Type B pancreatic cell (in vitro differentiated cells): ENCODE measurements around the gene SRRM5. TPM values are rescaled to one million over a fixed set of nuclear protein-coding genes. Genes with fewer than 3 reads are reported as not detected.

ENCODE experiments used
- DNase-seq: peaks from one replicate; pipeline ENCODE4 v3.0.0; 2021; ENCODE audit warnings: mixed read lengths; ENCODE audit not compliant: unreplicated experiment; ENCODE audit errors: extremely low spot score
- H3K27ac Mint-ChIP-seq: 2 replicates; pipeline ENCODE4 v1.8.0; 2021; ENCODE audit warnings: mild to moderate bottlenecking, mixed read lengths
- H3K27me3 Mint-ChIP-seq: 2 replicates; pipeline ENCODE4 v1.8.0; 2021; ENCODE audit warnings: mixed read lengths
- H3K36me3 Mint-ChIP-seq: 2 replicates; pipeline ENCODE4 v1.8.0; 2021; ENCODE audit warnings: mixed read lengths
- H3K4me1 Mint-ChIP-seq: one replicate; pipeline ENCODE4 v1.8.0; 2021; ENCODE audit warnings: mixed read lengths; ENCODE audit not compliant: unreplicated experiment
- H3K4me3 Mint-ChIP-seq: 2 replicates; pipeline ENCODE4 v1.8.0; 2021; ENCODE audit warnings: mild to moderate bottlenecking, mixed read lengths
- H3K9me3 Mint-ChIP-seq: 2 replicates; pipeline ENCODE4 v1.8.0; 2021; ENCODE audit warnings: mixed read lengths
- total RNA-seq: library from RNA; stranded (reverse); gene quantifications from 2 replicates; pipeline ENCODE4 v1.2.1, GENCODE V29; 2021; ENCODE audit warnings: low replicate concordance
- TF ChIP-seq, protein P1 (sequence below): fragments of 200-600 bp; sonication (generic); conservative IDR thresholded peaks from 2 replicates; pipeline ENCODE4 v1.5.0; 2021; ENCODE audit warnings: antibody characterized with exemption, mild to moderate bottlenecking

The SRRM5 gene
- total RNA-seq, 1 donor from 2014 or later = 0.56 TPM

DNA sequence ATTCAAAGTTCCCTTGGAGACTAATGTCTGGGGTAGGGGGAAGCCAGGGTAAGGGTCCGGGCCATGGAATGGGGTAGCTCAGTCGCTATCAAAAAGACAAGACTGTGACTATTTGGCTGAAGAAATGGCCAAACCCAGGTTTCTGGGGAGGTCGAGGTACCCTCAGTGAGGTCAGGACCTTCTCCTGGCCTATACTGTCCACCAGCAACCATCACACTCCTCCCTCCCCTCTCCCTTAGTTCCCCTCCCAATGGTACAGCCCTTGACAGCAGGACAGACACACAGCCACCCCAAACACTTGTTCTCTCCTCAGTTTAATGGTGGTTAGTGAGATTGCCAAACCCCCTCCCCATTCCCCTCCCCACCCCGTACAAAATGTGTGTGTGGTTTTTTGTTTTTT, 10.2 kb downstream of the SRRM5 start:
- Mint-ChIP-seq H3K4me1 (peaks cover 20% of the 10 kb centered on the region), H3K27me3 (no peaks in the 10 kb centered on the region), H3K9me3 (no peaks in the 10 kb centered on the region), H3K27ac (no peak overlapping the region), H3K36me3 (peaks cover 15% of the 10 kb centered on the region), H3K4me3 (no peak overlapping the region)
- TF ChIP-seq, protein P1, sequence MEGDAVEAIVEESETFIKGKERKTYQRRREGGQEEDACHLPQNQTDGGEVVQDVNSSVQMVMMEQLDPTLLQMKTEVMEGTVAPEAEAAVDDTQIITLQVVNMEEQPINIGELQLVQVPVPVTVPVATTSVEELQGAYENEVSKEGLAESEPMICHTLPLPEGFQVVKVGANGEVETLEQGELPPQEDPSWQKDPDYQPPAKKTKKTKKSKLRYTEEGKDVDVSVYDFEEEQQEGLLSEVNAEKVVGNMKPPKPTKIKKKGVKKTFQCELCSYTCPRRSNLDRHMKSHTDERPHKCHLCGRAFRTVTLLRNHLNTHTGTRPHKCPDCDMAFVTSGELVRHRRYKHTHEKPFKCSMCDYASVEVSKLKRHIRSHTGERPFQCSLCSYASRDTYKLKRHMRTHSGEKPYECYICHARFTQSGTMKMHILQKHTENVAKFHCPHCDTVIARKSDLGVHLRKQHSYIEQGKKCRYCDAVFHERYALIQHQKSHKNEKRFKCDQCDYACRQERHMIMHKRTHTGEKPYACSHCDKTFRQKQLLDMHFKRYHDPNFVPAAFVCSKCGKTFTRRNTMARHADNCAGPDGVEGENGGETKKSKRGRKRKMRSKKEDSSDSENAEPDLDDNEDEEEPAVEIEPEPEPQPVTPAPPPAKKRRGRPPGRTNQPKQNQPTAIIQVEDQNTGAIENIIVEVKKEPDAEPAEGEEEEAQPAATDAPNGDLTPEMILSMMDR = no peak
- no peak for DNase-seq

DNA sequence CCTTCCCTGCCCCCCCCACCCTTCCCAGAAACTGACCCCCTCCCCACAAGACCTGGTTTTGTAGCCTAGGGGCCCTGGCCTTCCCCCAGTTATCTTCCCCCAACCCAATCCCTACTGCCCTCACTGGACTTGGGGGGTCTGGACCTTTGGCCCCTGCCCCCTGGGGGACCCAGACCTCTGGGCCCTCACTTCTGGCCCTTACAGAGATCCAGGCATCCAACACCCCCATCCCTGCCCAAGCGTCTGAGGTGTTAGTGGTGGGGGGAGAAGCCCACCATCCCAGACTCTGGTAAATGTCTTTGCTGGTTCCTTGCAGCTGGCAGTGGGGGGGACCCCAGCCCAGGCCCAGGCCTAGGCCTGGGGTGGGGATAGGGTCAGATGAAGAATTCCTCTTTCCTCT, 11.1 kb downstream of the SRRM5 start:
- no peaks in the 10 kb centered on the region for H3K27me3 Mint-ChIP-seq
- no peak for DNase-seq
- H3K9me3 Mint-ChIP-seq = no peaks in the 10 kb centered on the region
- H3K4me1 Mint-ChIP-seq = peaks cover 20% of the 10 kb centered on the region
- TF ChIP-seq, protein P1 = no peak
- no peak overlapping the region for H3K4me3 Mint-ChIP-seq
- no peak overlapping the region for H3K27ac Mint-ChIP-seq
- peaks cover 19% of the 10 kb centered on the region for H3K36me3 Mint-ChIP-seq

DNA sequence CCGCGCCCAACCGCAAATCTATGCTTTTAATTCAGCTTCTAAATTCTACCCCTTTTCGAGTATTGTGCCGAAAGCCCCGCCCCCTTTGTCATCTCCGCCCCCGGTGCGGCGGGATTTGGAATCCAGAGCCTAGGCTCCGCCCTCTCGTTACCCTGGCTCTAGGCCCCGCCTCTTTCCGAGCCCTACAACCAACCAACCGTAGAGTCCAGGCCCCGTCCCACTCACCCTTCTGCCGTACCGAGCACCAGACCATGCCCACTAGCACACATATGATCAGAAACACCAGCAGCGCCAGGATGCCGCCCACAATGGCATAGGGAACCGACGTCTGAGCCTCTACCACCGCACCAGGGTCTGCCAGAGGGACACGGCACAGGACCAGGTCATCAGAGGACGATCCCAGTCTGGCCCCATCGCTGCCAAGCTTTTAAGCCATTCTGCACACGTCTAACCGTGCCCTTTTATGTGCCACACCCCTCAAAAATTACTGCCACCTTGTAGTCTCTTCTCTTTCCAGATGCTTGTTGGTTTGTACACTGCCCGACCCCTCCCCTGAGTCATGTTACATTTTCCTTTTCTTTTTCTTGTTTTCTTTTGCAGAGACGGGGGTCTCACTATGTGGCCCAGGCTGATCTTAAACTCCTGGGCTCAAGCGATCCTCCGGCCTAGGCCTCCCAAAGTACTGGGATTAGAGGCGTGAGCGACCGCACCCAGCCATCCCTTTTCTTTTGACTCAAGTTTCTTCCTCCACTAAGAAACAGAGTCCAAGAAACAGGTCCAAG, 12.2 kb downstream of the SRRM5 start:
- TF ChIP-seq, protein P1 = no peak
- H3K27me3 Mint-ChIP-seq = no peaks in the 10 kb centered on the region
- peaks cover 16% of the 10 kb centered on the region for H3K4me1 Mint-ChIP-seq
- peaks cover 19% of the 10 kb centered on the region for H3K36me3 Mint-ChIP-seq
- DNase-seq = no peak
- peak overlapping the region; percentile 16 for H3K27ac Mint-ChIP-seq
- no peak overlapping the region for H3K4me3 Mint-ChIP-seq
- no peaks in the 10 kb centered on the region for H3K9me3 Mint-ChIP-seq

DNA sequence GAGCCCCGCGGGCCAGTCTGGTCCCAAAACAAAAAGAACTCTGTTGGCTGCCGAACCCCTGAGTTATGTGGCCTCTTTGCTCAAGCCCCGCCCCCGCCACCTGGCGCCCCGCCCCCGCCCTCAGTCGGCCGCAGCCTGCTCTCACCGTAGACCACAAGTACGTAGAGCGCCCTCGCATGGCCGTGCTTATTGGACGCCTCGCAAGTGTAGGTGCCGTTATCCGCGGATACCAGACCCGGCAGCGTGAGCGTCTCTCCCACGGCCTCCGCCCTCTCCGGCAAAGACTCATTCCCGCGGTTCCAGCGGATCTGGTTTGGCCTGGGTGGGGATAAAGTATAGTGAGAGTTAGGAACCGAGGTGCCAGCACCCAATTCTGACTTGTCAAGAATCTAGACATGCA, 13.0 kb downstream of the SRRM5 start:
- Mint-ChIP-seq H3K27ac (no peak overlapping the region), H3K9me3 (no peaks in the 10 kb centered on the region), H3K4me3 (no peak overlapping the region), H3K4me1 (peaks cover 13% of the 10 kb centered on the region), H3K36me3 (peaks cover 19% of the 10 kb centered on the region), H3K27me3 (no peaks in the 10 kb centered on the region)
- no peak for DNase-seq
- TF ChIP-seq, protein P1 = no peak

DNA sequence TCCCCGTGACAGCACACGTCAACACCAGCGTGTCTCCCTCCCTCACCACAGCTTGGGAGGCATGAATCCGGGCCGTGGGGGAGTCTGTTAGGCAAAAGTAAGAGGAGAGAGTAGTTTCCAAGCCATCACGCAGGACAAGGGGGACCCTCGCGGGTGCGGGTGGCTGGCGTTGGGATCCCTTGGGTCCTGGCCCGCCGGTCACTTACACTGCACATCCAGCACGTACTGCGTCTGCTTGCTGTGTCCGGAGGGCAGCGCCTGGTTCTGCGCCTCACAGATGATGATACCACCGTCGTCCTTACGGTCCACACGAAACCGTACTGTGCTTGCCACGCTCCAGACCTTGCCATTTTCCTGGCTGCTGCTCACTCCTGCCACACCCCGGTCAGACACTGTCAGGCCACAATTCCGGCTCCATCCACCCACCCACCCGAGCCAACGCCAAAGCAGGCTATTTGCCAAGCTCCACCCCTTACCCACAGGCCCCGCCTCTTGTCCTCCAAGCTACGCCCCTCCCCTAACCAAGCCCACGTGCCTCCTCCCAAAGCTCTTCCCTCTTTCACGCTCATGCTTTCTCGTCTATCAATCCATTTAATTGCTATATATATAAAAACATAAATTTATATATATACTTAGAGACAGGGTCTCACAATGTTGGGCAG, 14.2 kb downstream of the SRRM5 start:
- H3K27me3 Mint-ChIP-seq = no peaks in the 10 kb centered on the region
- H3K9me3 Mint-ChIP-seq = no peaks in the 10 kb centered on the region
- H3K36me3 Mint-ChIP-seq = peaks cover 19% of the 10 kb centered on the region
- H3K27ac Mint-ChIP-seq = no peak overlapping the region
- no peak for DNase-seq
- H3K4me1 Mint-ChIP-seq = peaks cover 3% of the 10 kb centered on the region
- TF ChIP-seq, protein P1 = no peak
- H3K4me3 Mint-ChIP-seq = no peak overlapping the region
